HepG2 (cell line): ENCODE data around the gene FAM131C. TPM values are rescaled to one million over a fixed set of nuclear protein-coding genes. Genes with fewer than 3 reads are reported as not detected.

ENCODE experiments used
- ATF7 ChIP-seq, 2 experiments: fragments of 450-650 bp in 1 of 2; sonication (generic) in 1 of 2; formaldehyde crosslinking in 1 of 2; IDR thresholded peaks; 2 replicates each; pipeline versions ENCODE4 v1.4.0 to v1.6.1; 2016 to 2020; ENCODE audit warnings: antibody characterized with exemption in 1 of 2, mild to moderate bottlenecking in 1 of 2, missing genetic modification reagents in 1 of 2
- BCLAF1 ChIP-seq: fragments of 450-650 bp; IDR thresholded peaks from 2 replicates; pipeline ENCODE4 v1.6.1; 2017; ENCODE audit warnings: mild to moderate bottlenecking
- CEBPG ChIP-seq: IDR thresholded peaks from 2 replicates; pipeline ENCODE4 v1.6.1; 2016
- EED ChIP-seq: sonication (generic); formaldehyde crosslinking; IDR thresholded peaks from 2 replicates; pipeline ENCODE4 v1.5.0; 2020; ENCODE audit warnings: mild to moderate bottlenecking, missing genetic modification reagents
- GRHL1 ChIP-seq: sonication (generic); formaldehyde crosslinking; conservative IDR thresholded peaks from 2 replicates; pipeline ENCODE4 v1.8.0; 2022; ENCODE audit warnings: missing genetic modification reagents
- HNF1B ChIP-seq: sonication (generic); formaldehyde crosslinking; IDR thresholded peaks from 2 replicates; pipeline ENCODE4 v1.5.1; 2020; ENCODE audit warnings: mild to moderate bottlenecking, moderate library complexity, missing genetic modification reagents
- MXD4 ChIP-seq: IDR thresholded peaks from 2 replicates; pipeline ENCODE4 v1.6.1; 2016; ENCODE audit warnings: mild to moderate bottlenecking, missing biosample characterization, missing genetic modification reagents
- NR2F2 ChIP-seq: IDR thresholded peaks from 2 replicates; pipeline ENCODE4 v1.6.1; 2012; ENCODE audit warnings: low read depth, inconsistent platforms, borderline replicate concordance
- ONECUT2 ChIP-seq: sonication (generic); formaldehyde crosslinking; IDR thresholded peaks from 2 replicates; pipeline ENCODE4 v1.4.0; 2020; ENCODE audit warnings: missing genetic modification reagents
- PCBP2 ChIP-seq: fragments of 200-400 bp; formaldehyde crosslinking; optimal IDR thresholded peaks from 2 replicates; pipeline ENCODE3; 2018; ENCODE audit warnings: low read length, low read depth; ENCODE audit not compliant: poor library complexity, severe bottlenecking
- PHB2 ChIP-seq: fragments of 450-650 bp; IDR thresholded peaks from 2 replicates; pipeline ENCODE4 v1.6.1; 2018; ENCODE audit not compliant: partially characterized antibody
- POGZ ChIP-seq: sonication (generic); formaldehyde crosslinking; IDR thresholded peaks from 2 replicates; pipeline ENCODE4 v1.4.0; 2020; ENCODE audit warnings: mild to moderate bottlenecking, missing genetic modification reagents
- ZBTB1 ChIP-seq: sonication (generic); formaldehyde crosslinking; IDR thresholded peaks from 2 replicates; pipeline ENCODE4 v1.4.0; 2020; ENCODE audit warnings: missing genetic modification reagents, borderline replicate concordance
- ZFP36 ChIP-seq: fragments of 150-350 bp; IDR thresholded peaks from 2 replicates; pipeline ENCODE4 v1.6.1; 2018; ENCODE audit warnings: borderline replicate concordance, low read length, low read depth; ENCODE audit not compliant: partially characterized antibody
- ZNF143 ChIP-seq: sonication (generic); formaldehyde crosslinking; IDR thresholded peaks from 2 replicates; pipeline ENCODE4 v1.4.0; 2020; ENCODE audit warnings: missing genetic modification reagents
- ZNF280D ChIP-seq: sonication (generic); formaldehyde crosslinking; IDR thresholded peaks from 2 replicates; pipeline ENCODE4 v1.5.1; 2020; ENCODE audit warnings: mild to moderate bottlenecking, missing genetic modification reagents
- ZNF30 ChIP-seq: sonication (generic); formaldehyde crosslinking; IDR thresholded peaks from 2 replicates; pipeline ENCODE4 v1.5.0; 2020; ENCODE audit warnings: mild to moderate bottlenecking, missing genetic modification reagents
- ZNF326 ChIP-seq: sonication (generic); formaldehyde crosslinking; IDR thresholded peaks from 2 replicates; pipeline ENCODE4 v1.4.0; 2020; ENCODE audit warnings: missing genetic modification reagents, borderline replicate concordance
- ZNF44 ChIP-seq: sonication (generic); formaldehyde crosslinking; IDR thresholded peaks from 2 replicates; pipeline ENCODE4 v1.5.1; 2020; ENCODE audit warnings: mild to moderate bottlenecking, missing genetic modification reagents
- ZNF501 ChIP-seq: sonication (generic); formaldehyde crosslinking; IDR thresholded peaks from 2 replicates; pipeline ENCODE4 v1.5.1; 2020; ENCODE audit warnings: mild to moderate bottlenecking, moderate library complexity, missing genetic modification reagents
- ZNF616 ChIP-seq: sonication (generic); formaldehyde crosslinking; IDR thresholded peaks from 2 replicates; pipeline ENCODE4 v1.5.0; 2020; ENCODE audit warnings: low read depth, mild to moderate bottlenecking, missing genetic modification reagents
- ZNF75D ChIP-seq: sonication (generic); formaldehyde crosslinking; IDR thresholded peaks from 2 replicates; pipeline ENCODE4 v1.8.1; 2023; ENCODE audit warnings: missing genetic modification reagents, mild to moderate bottlenecking, borderline replicate concordance
- polyA plus RNA-seq, 8 experiments: library from polyadenylated mRNA; depleted of rRNA in 3 of 8; stranded (reverse) in 7 of 8; unstranded in 1 of 8; fragments of >200 nt; fragmentation: Illumina TruSeq in 4 of 8; extraction: Trizol in 4 of 8; gene quantifications; 2 replicates each; pipeline versions ENCODE4 v1.2.1 to v1.2.3, GENCODE V29; 2011 to 2016; ENCODE audit warnings: low read depth in 4 of 8, missing spikeins in 1 of 8, mixed read lengths in 1 of 8; ENCODE audit not compliant: insufficient read depth in 1 of 8
- total RNA-seq, 5 experiments: library from RNA; depleted of rRNA; stranded (reverse); fragments of >200 nt; fragmentation: Illumina TruSeq; extraction: Trizol; gene quantifications; 2 replicates each; pipeline ENCODE4 v1.2.3, GENCODE V29; 2016; ENCODE audit warnings: low read depth in 1 of 5

Gene FAM131C
- total and polyA plus RNA-seq, 2 of the 13 experiments (the other 11 are each of a cell fraction or from before 2014, with no cell fraction given), result 0.07 TPM; not detected in 1

GRCh38 chr1:16012590-16013219 lies 60.7 kb downstream of the FAM131C start (continued):
- TF ChIP-seq EED (CRISPR knock-in tag), result no peak
- TF ChIP-seq ZNF616 (CRISPR knock-in tag), result no peak
- no peak for TF ChIP-seq GRHL1
- TF ChIP-seq ZNF75D, result no peak
- no peak for TF ChIP-seq HNF1B (CRISPR knock-in tag)
- peak; percentile 22 for TF ChIP-seq ZFP36
- no peak for TF ChIP-seq ZNF30
- TF ChIP-seq ZNF501 (CRISPR knock-in tag), result no peak
- TF ChIP-seq ZNF44 (CRISPR knock-in tag), result no peak
- TF ChIP-seq ATF7 (IDR thresholded peaks at IDR 0.05), result no peak
- TF ChIP-seq ATF7 (CRISPR knock-in tag; IDR thresholded peaks at IDR 0.05), result no peak
- no peak for TF ChIP-seq PHB2
- TF ChIP-seq POGZ, result peak; percentile 11; the same call in 1 of the 2 replicates
- TF ChIP-seq CEBPG, result peak; percentile 53; the same call in 1 of the 2 replicates
- TF ChIP-seq BCLAF1, result no peak
- no peak for TF ChIP-seq ONECUT2 (CRISPR knock-in tag)
- TF ChIP-seq PCBP2, result no peak
- no peak for TF ChIP-seq MXD4
- TF ChIP-seq ZNF143 (CRISPR knock-in tag), result no peak
- TF ChIP-seq NR2F2, result no peak
- no peak for TF ChIP-seq ZNF326
- no peak for TF ChIP-seq ZNF280D (CRISPR knock-in tag)
- no peak for TF ChIP-seq ZBTB1 (CRISPR knock-in tag)
